Ovary (tissue), 3 donors: ENCODE data around the gene TFAP2B.

Experiments used
- CTCF ChIP-seq, 3 donors: fragments of 450-650 bp in 2 of 3; fragments of 200-600 bp in 1 of 3; IDR thresholded peaks; one replicate each; pipeline versions ENCODE4 v1.5.1 to v1.8.0; 2016 to 2022; ENCODE audit warnings: antibody characterized with exemption in 3 of 3, mild to moderate bottlenecking in 1 of 3
- EP300 ChIP-seq: sonication (generic); formaldehyde crosslinking; IDR thresholded peaks from one replicate; pipeline ENCODE4 v1.6.1; 2017; ENCODE audit warnings: antibody characterized with exemption
- POLR2A ChIP-seq: fragments of 450-650 bp; IDR thresholded peaks from one replicate; pipeline ENCODE4 v1.6.1; 2017; ENCODE audit warnings: antibody characterized with exemption, mild to moderate bottlenecking, moderate library complexity
- donor health status: DM: no; HTN: no; CAD: no.

GRCh38 chr6:50832912-50833311, 14.2 kb downstream of the TFAP2B start:
- TF ChIP-seq EP300 (no peak), CTCF (IDR thresholded peaks at IDR 0.05) (no peak), POLR2A (no peak)
